ENCODE measurements around the gene CYP4F8.

The CYP4F8 gene

GRCh38 chr19:15584095-15584494 is 30.9 kb upstream of the CYP4F8 start:
- Histone ChIP-seq H3K27ac (ENCODE audit: low read length) (no peak overlapping the region), H3K79me2 (ENCODE audit: insufficient read depth, low read length) (no peaks in the 10 kb centered on the region), H3K27me3 (ENCODE audit: insufficient read depth, low read length, poor library complexity) (no peaks in the 10 kb centered on the region), H4K20me1 (ENCODE audit: insufficient read depth, low read length) (no peaks in the 10 kb centered on the region), H3K36me3 (ENCODE audit: insufficient read depth, low read length) (no peaks in the 10 kb centered on the region), H3K9ac (ENCODE audit: low read depth, low read length) (no peak overlapping the region), H3K4me1 (ENCODE audit: insufficient read depth, low read length) (no peaks in the 10 kb centered on the region), H3K9me3 (ENCODE audit: insufficient read depth, low read length, severe bottlenecking) (no peaks in the 10 kb centered on the region), H3K4me3 (ENCODE audit: low read depth in 1 of 2, low read length in 2 of 2) (no peak overlapping the region), H2AFZ (ENCODE audit: low read depth, low read length) (no peak overlapping the region), H3K4me2 (ENCODE audit: insufficient read depth, low read length) (no peak overlapping the region)
- DNase-seq (no peak), ATAC-seq (ENCODE audit: insufficient read depth, low read depth) (no peak)
- TF ChIP-seq, protein P1, sequence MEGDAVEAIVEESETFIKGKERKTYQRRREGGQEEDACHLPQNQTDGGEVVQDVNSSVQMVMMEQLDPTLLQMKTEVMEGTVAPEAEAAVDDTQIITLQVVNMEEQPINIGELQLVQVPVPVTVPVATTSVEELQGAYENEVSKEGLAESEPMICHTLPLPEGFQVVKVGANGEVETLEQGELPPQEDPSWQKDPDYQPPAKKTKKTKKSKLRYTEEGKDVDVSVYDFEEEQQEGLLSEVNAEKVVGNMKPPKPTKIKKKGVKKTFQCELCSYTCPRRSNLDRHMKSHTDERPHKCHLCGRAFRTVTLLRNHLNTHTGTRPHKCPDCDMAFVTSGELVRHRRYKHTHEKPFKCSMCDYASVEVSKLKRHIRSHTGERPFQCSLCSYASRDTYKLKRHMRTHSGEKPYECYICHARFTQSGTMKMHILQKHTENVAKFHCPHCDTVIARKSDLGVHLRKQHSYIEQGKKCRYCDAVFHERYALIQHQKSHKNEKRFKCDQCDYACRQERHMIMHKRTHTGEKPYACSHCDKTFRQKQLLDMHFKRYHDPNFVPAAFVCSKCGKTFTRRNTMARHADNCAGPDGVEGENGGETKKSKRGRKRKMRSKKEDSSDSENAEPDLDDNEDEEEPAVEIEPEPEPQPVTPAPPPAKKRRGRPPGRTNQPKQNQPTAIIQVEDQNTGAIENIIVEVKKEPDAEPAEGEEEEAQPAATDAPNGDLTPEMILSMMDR (IDR thresholded peaks at IDR 0.05; ENCODE audit: borderline replicate concordance, extremely low read depth, low read length, poor library complexity, severe bottlenecking), result no peak
- TF ChIP-seq EZH2 (IDR thresholded peaks at IDR 0.05; ENCODE audit: borderline replicate concordance, low read depth, low read length, severe bottlenecking), result no peak

DNA sequence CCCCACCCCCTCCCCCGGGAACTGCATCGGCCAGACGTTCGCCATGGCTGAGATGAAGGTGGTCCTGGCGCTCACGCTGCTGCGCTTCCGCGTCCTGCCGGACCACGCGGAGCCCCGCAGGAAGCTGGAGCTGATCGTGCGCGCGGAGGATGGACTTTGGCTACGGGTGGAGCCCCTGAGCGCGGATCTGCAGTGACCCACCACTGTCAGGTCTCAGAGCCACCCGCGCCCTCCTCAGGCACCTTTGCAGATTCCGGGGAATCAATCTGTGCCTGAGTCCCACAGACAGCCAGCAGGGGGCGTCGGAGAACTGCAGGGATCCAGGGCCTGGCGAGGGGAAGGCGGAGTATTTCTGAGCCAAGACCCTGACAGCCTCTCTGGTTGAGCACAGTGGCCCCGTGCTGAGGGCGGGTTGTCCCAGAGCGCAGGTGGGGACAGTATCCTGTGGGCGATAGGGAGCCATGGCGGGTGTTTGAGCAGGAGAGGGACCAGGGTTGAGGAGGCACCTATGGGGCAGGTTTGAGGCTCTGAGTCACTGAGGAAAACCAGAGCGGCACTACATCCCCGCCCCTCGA is 30.4 kb upstream of the CYP4F8 start:
- H2AFZ ChIP-seq (ENCODE audit: low read depth, low read length), result no peak overlapping the region
- no peak overlapping the region for H3K4me2 ChIP-seq (ENCODE audit: insufficient read depth, low read length)
- H3K4me3 ChIP-seq (ENCODE audit: low read depth in 1 of 2, low read length in 2 of 2), result no peak overlapping the region
- H3K79me2 ChIP-seq (ENCODE audit: insufficient read depth, low read length), result no peaks in the 10 kb centered on the region
- peak; percentile 92 for ATAC-seq (ENCODE audit: insufficient read depth, low read depth)
- DNase-seq, result peak; percentile 76
- no peaks in the 10 kb centered on the region for H3K9me3 ChIP-seq (ENCODE audit: insufficient read depth, low read length, severe bottlenecking)
- H3K4me1 ChIP-seq (ENCODE audit: insufficient read depth, low read length), result no peaks in the 10 kb centered on the region
- no peak overlapping the region for H3K27ac ChIP-seq (ENCODE audit: low read length)
- no peak overlapping the region for H3K9ac ChIP-seq (ENCODE audit: low read depth, low read length)
- no peaks in the 10 kb centered on the region for H4K20me1 ChIP-seq (ENCODE audit: insufficient read depth, low read length)
- no peaks in the 10 kb centered on the region for H3K27me3 ChIP-seq (ENCODE audit: insufficient read depth, low read length, poor library complexity)
- TF ChIP-seq EZH2 (IDR thresholded peaks at IDR 0.05; ENCODE audit: borderline replicate concordance, low read depth, low read length, severe bottlenecking), result no peak
- TF ChIP-seq, protein P1 (IDR thresholded peaks at IDR 0.05; ENCODE audit: borderline replicate concordance, extremely low read depth, low read length, poor library complexity, severe bottlenecking), result peak; percentile 92
- H3K36me3 ChIP-seq (ENCODE audit: insufficient read depth, low read length), result no peaks in the 10 kb centered on the region

- no peak overlapping the region for H3K27ac ChIP-seq (ENCODE audit: low read length)
- no peaks in the 10 kb centered on the region for H4K20me1 ChIP-seq (ENCODE audit: insufficient read depth, low read length)
- no peak overlapping the region for H3K9ac ChIP-seq (ENCODE audit: low read depth, low read length)
- TF ChIP-seq EZH2 (IDR thresholded peaks at IDR 0.05; ENCODE audit: borderline replicate concordance, low read depth, low read length, severe bottlenecking), result no peak
- TF ChIP-seq, protein P1 (IDR thresholded peaks at IDR 0.05; ENCODE audit: borderline replicate concordance, extremely low read depth, low read length, poor library complexity, severe bottlenecking), result no peak
- no peaks in the 10 kb centered on the region for H3K79me2 ChIP-seq (ENCODE audit: insufficient read depth, low read length)
- ATAC-seq (ENCODE audit: insufficient read depth, low read depth), result no peak
- no peaks in the 10 kb centered on the region for H3K27me3 ChIP-seq (ENCODE audit: insufficient read depth, low read length, poor library complexity)
- no peaks in the 10 kb centered on the region for H3K36me3 ChIP-seq (ENCODE audit: insufficient read depth, low read length)
- no peak overlapping the region for H3K4me2 ChIP-seq (ENCODE audit: insufficient read depth, low read length)
- no peak overlapping the region for H2AFZ ChIP-seq (ENCODE audit: low read depth, low read length)
- H3K4me3 ChIP-seq (ENCODE audit: low read depth in 1 of 2, low read length in 2 of 2), result no peak overlapping the region
- no peaks in the 10 kb centered on the region for H3K9me3 ChIP-seq (ENCODE audit: insufficient read depth, low read length, severe bottlenecking)
- no peak for DNase-seq
- H3K4me1 ChIP-seq (ENCODE audit: insufficient read depth, low read length), result no peaks in the 10 kb centered on the region
Observed at GRCh38 chr19:15587663-15588062, 27.4 kb upstream of the CYP4F8 start.
